Measurements from ENCODE around the gene RANBP17.

- TF ChIP-seq, protein P1, sequence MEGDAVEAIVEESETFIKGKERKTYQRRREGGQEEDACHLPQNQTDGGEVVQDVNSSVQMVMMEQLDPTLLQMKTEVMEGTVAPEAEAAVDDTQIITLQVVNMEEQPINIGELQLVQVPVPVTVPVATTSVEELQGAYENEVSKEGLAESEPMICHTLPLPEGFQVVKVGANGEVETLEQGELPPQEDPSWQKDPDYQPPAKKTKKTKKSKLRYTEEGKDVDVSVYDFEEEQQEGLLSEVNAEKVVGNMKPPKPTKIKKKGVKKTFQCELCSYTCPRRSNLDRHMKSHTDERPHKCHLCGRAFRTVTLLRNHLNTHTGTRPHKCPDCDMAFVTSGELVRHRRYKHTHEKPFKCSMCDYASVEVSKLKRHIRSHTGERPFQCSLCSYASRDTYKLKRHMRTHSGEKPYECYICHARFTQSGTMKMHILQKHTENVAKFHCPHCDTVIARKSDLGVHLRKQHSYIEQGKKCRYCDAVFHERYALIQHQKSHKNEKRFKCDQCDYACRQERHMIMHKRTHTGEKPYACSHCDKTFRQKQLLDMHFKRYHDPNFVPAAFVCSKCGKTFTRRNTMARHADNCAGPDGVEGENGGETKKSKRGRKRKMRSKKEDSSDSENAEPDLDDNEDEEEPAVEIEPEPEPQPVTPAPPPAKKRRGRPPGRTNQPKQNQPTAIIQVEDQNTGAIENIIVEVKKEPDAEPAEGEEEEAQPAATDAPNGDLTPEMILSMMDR (conservative IDR thresholded peaks at IDR 0.05) = no peak
- no peak for TF ChIP-seq EZH2 (IDR thresholded peaks at IDR 0.05; ENCODE audit: low read depth)
Measured at GRCh38 chr5:170817195-170817594, 44.6 kb upstream of the RANBP17 start.

All from PC-9 (cell line).